Osteoblast (primary cell): ENCODE results near the gene CEP85L. TPM values are rescaled to one million over a fixed set of nuclear protein-coding genes. Genes with fewer than 3 reads are reported as not detected.

Experiments used
- DNase-seq: peaks from one replicate; pipeline ENCODE4 v3.0.0; 2011; ENCODE audit warnings: low spot score, mixed read lengths; ENCODE audit not compliant: insufficient read length; ENCODE audit errors: missing footprints
- H2AFZ ChIP-seq: 2 replicates; pipeline ENCODE4 v1.6.0; 2011; ENCODE audit warnings: mild to moderate bottlenecking, low read length
- H3K27ac ChIP-seq: 2 replicates; pipeline ENCODE4 v1.5.1; 2011; ENCODE audit warnings: mild to moderate bottlenecking, low read depth, low read length, moderate library complexity
- H3K27me3 ChIP-seq: 2 replicates; pipeline ENCODE4 v1.6.0; 2012; ENCODE audit warnings: mild to moderate bottlenecking, control low read depth, inconsistent platforms, low read length, moderate library complexity; ENCODE audit not compliant: insufficient read depth
- H3K36me3 ChIP-seq: 2 replicates; pipeline ENCODE4 v1.5.1; 2011; ENCODE audit warnings: mild to moderate bottlenecking, low read length, control low read depth, moderate library complexity; ENCODE audit not compliant: insufficient read depth
- H3K4me1 ChIP-seq: 2 replicates; pipeline ENCODE4 v1.5.1; 2011; ENCODE audit warnings: mild to moderate bottlenecking, low read length, control low read depth, moderate library complexity; ENCODE audit not compliant: insufficient read depth
- H3K4me2 ChIP-seq: 2 replicates; pipeline ENCODE4 v1.6.0; 2011; ENCODE audit warnings: mild to moderate bottlenecking, low read length; ENCODE audit not compliant: insufficient read depth
- H3K4me3 ChIP-seq: fragments of 200-600 bp; sonication (generic); 3 replicates; pipeline ENCODE4 v1.5.1; 2012; ENCODE audit warnings: mild to moderate bottlenecking, low read length, inconsistent platforms; ENCODE audit not compliant: insufficient read depth
- H3K79me2 ChIP-seq: 2 replicates; pipeline ENCODE4 v1.6.0; 2012; ENCODE audit warnings: mild to moderate bottlenecking, low read length, control low read depth, inconsistent platforms; ENCODE audit not compliant: insufficient read depth
- H3K9me3 ChIP-seq: 2 replicates; pipeline ENCODE4 v1.5.1; 2011; ENCODE audit warnings: low read depth, low read length, control low read depth
- H4K20me1 ChIP-seq: 2 replicates; pipeline ENCODE4 v1.6.0; 2012; ENCODE audit warnings: mild to moderate bottlenecking, low read length, control low read depth; ENCODE audit not compliant: insufficient read depth
- CTCF ChIP-seq: IDR thresholded peaks from 2 replicates; pipeline ENCODE4 v1.5.1; 2011; ENCODE audit warnings: mild to moderate bottlenecking, low read depth, low read length, moderate library complexity; ENCODE audit errors: extremely low read depth
- total RNA-seq: library from RNA; depleted of rRNA; stranded (reverse); fragments of >200 nt; gene quantifications from 2 replicates; pipeline ENCODE4 v1.2.3, GENCODE V29; 2012

The CEP85L gene
- total RNA-seq, 1 donor = 15.2 TPM

- no peaks in the 10 kb centered on the region for H4K20me1 ChIP-seq
- TF ChIP-seq CTCF = no peak
These were observed 114.9 kb downstream of the CEP85L start for GRCh38 chr6:118536478-118536877.

GRCh38 chr6:118535176-118535844, 116.1 kb downstream of the CEP85L start:
- H3K79me2 ChIP-seq = peaks cover 39% of the 10 kb centered on the region
- no peak overlapping the region for H2AFZ ChIP-seq
- H4K20me1 ChIP-seq = no peaks in the 10 kb centered on the region
- TF ChIP-seq CTCF = no peak
- no peak overlapping the region for H3K4me3 ChIP-seq
- H3K4me2 ChIP-seq = no peak overlapping the region
- peaks cover 6% of the 10 kb centered on the region for H3K4me1 ChIP-seq
- H3K27me3 ChIP-seq = no peaks in the 10 kb centered on the region
- H3K9me3 ChIP-seq = no peaks in the 10 kb centered on the region
- no peak for DNase-seq
- no peak overlapping the region for H3K27ac ChIP-seq
- H3K36me3 ChIP-seq = no peaks in the 10 kb centered on the region

More at GRCh38 chr6:118536478-118536877, 114.9 kb downstream of the CEP85L start:
- Histone ChIP-seq H3K4me1 (peaks cover 6% of the 10 kb centered on the region), H3K9me3 (no peaks in the 10 kb centered on the region), H3K4me2 (no peak overlapping the region), H3K27ac (no peak overlapping the region), H3K4me3 (no peak overlapping the region), H3K36me3 (no peaks in the 10 kb centered on the region), H3K27me3 (no peaks in the 10 kb centered on the region), H3K79me2 (peaks cover 36% of the 10 kb centered on the region), H2AFZ (no peak overlapping the region)
- no peak for DNase-seq

- Histone ChIP-seq H2AFZ (no peak overlapping the region), H4K20me1 (peaks cover 1% of the 10 kb centered on the region), H3K4me1 (no peaks in the 10 kb centered on the region), H3K79me2 (peaks cover 52% of the 10 kb centered on the region), H3K27me3 (no peaks in the 10 kb centered on the region), H3K36me3 (no peaks in the 10 kb centered on the region), H3K27ac (no peak overlapping the region), H3K9me3 (no peaks in the 10 kb centered on the region), H3K4me3 (no peak overlapping the region), H3K4me2 (no peak overlapping the region)
- no peak for TF ChIP-seq CTCF
- DNase-seq = no peak
These were observed 120.4 kb downstream of the CEP85L start for GRCh38 chr6:118530942-118531341.

GRCh38 chr6:118529756-118530155, 121.6 kb downstream of the CEP85L start:
- H3K79me2 ChIP-seq = peaks cover 58% of the 10 kb centered on the region

More at GRCh38 chr6:118529756-118530155, 121.6 kb downstream of the CEP85L start:
- TF ChIP-seq CTCF = no peak
- H3K4me2 ChIP-seq = no peak overlapping the region
- no peaks in the 10 kb centered on the region for H3K4me1 ChIP-seq
- no peaks in the 10 kb centered on the region for H3K36me3 ChIP-seq
- no peak overlapping the region for H3K27ac ChIP-seq
- no peak for DNase-seq
- no peak overlapping the region for H2AFZ ChIP-seq
- no peaks in the 10 kb centered on the region for H3K9me3 ChIP-seq
- peaks cover 4% of the 10 kb centered on the region for H4K20me1 ChIP-seq
- H3K27me3 ChIP-seq = no peaks in the 10 kb centered on the region
- H3K4me3 ChIP-seq = no peak overlapping the region
